Activated naive CD8-positive, alpha-beta T cell treated with anti-CD3 and anti-CD28 coated beads, Interleukin-2, amount 50 U/mL, for 24 hours (primary cell): ENCODE results near the gene ARHGAP8.

Experiments
- ATAC-seq: fragments of 150-1000 bp; cut with Tn5 transposase; one replicate; pipeline ENCODE4 v1.10.0; 2021
- DNase-seq: peaks from one replicate; pipeline ENCODE4 v3.0.0; 2021
- H3K27ac Mint-ChIP-seq: one replicate; pipeline ENCODE4 v1.8.0; 2021; ENCODE audit warnings: mild to moderate bottlenecking, mixed read lengths
- H3K27me3 Mint-ChIP-seq: one replicate; pipeline ENCODE4 v1.8.0; 2021; ENCODE audit warnings: mixed read lengths
- H3K36me3 Mint-ChIP-seq: one replicate; pipeline ENCODE4 v1.8.0; 2021; ENCODE audit warnings: low read depth, mixed read lengths
- H3K4me1 Mint-ChIP-seq: one replicate; pipeline ENCODE4 v1.8.0; 2021; ENCODE audit warnings: mixed read lengths
- H3K4me3 Mint-ChIP-seq: one replicate; pipeline ENCODE4 v1.8.0; 2021; ENCODE audit warnings: mild to moderate bottlenecking, moderate library complexity, mixed read lengths
- H3K9me3 Mint-ChIP-seq: one replicate; pipeline ENCODE4 v1.8.0; 2021; ENCODE audit warnings: mixed read lengths

ARHGAP8 gene

GRCh38 chr22:44718418-44718817 lies 34.0 kb upstream of the ARHGAP8 start:
- Mint-ChIP-seq H3K36me3 (peaks cover 3% of the 10 kb centered on the region), H3K27me3 (no peaks in the 10 kb centered on the region), H3K9me3 (no peaks in the 10 kb centered on the region), H3K27ac (peak overlapping the region; percentile 2), H3K4me1 (peaks cover 11% of the 10 kb centered on the region), H3K4me3 (no peak overlapping the region)
- DNase-seq (no peak), ATAC-seq (peak; percentile 28)

DNA sequence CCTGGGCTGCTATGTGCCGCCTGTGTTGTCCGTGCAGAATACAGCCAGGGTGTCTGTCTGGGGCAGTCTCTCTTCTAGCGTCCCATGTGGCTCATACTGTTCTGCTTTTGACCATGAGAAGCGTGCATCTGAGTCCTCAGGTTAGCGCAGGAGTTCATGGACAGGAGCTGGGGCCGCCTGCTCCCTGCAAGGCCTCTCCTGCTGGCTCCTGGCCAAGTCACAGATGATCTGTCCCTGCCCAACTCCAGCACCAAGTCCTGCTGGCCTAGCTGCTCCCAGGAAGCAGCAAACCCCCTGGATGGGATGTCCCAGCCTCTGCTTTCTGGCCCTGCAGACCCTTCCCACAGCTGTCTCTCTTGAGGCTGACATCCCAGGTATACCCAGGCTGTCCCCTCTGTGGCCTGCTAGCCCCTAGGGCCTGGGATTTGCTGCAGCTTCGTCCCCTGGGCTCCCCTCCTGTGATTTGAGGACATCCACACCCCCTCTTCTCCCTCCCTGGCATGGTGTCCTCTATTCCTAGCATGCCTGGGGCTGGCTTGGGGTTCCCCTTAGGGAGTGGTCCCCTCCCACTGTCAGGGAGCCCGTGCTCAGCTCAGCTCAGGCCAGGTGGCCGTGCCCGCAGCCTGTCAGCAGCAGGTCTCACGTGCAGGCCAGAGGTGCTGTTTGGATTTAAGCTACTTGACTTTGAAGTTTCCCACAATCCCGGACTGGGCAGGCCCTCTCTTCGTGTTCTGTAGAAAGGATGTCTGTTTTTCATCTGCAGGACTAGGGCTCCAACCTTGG lies 32.6 kb upstream of the ARHGAP8 start:
- H3K9me3 Mint-ChIP-seq, result no peaks in the 10 kb centered on the region
- no peak overlapping the region for H3K27ac Mint-ChIP-seq
- H3K4me3 Mint-ChIP-seq, result no peak overlapping the region
- H3K27me3 Mint-ChIP-seq, result no peaks in the 10 kb centered on the region
- ATAC-seq (no peak), DNase-seq (no peak)
- H3K4me1 Mint-ChIP-seq, result peaks cover 11% of the 10 kb centered on the region
- H3K36me3 Mint-ChIP-seq, result peaks cover 3% of the 10 kb centered on the region

DNA sequence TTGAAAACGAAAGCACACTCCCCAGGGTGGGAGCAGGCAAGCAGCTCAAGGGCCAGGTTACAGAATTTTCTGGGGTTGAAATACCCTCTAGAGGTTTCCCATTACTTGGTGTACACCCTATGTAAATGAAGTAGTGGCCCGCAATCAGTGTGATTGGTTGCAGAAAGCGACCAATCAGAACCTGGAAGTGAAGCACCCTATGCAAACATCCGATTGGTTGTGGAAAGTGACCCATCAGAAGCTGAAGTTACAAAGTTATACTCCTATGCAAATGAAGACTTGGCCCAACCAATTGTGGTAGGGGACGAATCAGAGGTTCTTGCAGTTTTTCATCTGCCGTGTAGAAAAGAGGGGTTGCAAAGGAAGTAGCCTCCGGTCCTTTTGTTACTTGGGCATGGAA lies 31.2 kb upstream of the ARHGAP8 start:
- no peak overlapping the region for H3K27ac Mint-ChIP-seq
- no peak overlapping the region for H3K4me3 Mint-ChIP-seq
- no peaks in the 10 kb centered on the region for H3K9me3 Mint-ChIP-seq
- H3K27me3 Mint-ChIP-seq, result no peaks in the 10 kb centered on the region
- H3K36me3 Mint-ChIP-seq, result peaks cover 3% of the 10 kb centered on the region
- peaks cover 11% of the 10 kb centered on the region for H3K4me1 Mint-ChIP-seq
- no peak for DNase-seq
- ATAC-seq, result no peak

DNA sequence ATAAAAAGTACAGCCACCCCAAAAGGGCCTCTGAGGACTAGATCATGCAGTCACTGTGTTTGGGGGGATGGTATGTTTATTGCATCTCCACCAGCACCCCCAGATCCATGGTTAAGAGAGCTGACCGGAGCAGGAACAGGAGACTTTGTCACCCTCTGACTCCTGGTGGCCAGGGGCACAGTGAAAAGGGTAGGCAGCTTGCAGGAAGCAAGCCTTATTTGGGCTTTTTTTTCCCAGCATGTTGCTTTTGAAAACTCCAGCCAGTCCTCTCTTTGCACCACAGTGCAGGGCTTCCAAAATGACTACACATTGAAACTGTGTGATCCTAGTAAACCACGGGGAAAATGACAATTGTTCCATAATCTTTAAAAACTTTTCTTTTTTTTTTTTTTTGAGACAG lies 29.8 kb upstream of the ARHGAP8 start:
- no peak overlapping the region for H3K4me3 Mint-ChIP-seq
- no peaks in the 10 kb centered on the region for H3K9me3 Mint-ChIP-seq
- no peak for ATAC-seq
- no peaks in the 10 kb centered on the region for H3K27me3 Mint-ChIP-seq
- no peak overlapping the region for H3K27ac Mint-ChIP-seq
- DNase-seq, result no peak
- H3K4me1 Mint-ChIP-seq, result peaks cover 9% of the 10 kb centered on the region
- peaks cover 3% of the 10 kb centered on the region for H3K36me3 Mint-ChIP-seq

DNA sequence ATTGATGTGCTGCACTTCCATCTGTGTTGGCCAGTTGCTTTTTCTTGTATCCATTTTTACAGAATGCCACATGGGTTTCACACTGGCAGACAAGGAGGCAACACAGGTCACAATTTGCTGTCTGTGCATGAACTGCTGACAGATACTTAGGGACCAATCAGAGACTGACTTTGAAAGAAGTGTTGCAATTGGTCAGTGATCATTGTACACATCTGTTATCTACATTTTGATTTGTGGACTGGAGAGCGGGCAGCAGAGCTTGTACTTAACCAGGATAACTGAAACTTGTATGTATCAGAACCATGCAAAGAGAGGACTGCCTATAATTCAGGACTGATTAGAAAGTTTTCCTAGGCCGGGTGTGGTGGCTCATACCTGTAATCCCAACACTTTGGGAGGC lies 28.6 kb upstream of the ARHGAP8 start:
- H3K4me3 Mint-ChIP-seq, result no peak overlapping the region
- DNase-seq (no peak), ATAC-seq (no peak)
- H3K4me1 Mint-ChIP-seq, result peaks cover 6% of the 10 kb centered on the region
- no peaks in the 10 kb centered on the region for H3K27me3 Mint-ChIP-seq
- H3K27ac Mint-ChIP-seq, result no peak overlapping the region
- H3K9me3 Mint-ChIP-seq, result no peaks in the 10 kb centered on the region
- peaks cover 2% of the 10 kb centered on the region for H3K36me3 Mint-ChIP-seq

DNA sequence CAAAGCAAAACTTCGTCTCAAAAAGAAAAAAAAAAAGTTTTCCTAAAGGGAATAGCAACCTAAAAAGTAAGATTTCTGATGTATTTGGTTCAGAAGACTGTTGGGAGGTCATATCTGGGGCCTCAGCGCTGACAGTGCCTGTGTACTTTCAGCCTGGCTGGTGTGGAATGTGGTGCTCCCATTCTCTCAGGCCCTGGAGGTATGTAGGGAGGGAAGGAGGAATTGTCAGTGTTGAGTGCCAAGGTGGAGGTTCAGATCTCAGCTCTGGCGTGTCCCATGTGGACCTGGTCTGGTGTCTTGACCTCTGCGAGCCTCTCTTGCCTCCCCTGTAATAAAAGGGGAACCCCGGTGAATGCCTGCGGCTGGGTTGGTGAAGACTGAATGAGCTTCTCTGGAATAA lies 28.0 kb upstream of the ARHGAP8 start:
- no peaks in the 10 kb centered on the region for H3K36me3 Mint-ChIP-seq
- H3K27me3 Mint-ChIP-seq, result no peaks in the 10 kb centered on the region
- H3K4me3 Mint-ChIP-seq, result no peak overlapping the region
- no peaks in the 10 kb centered on the region for H3K9me3 Mint-ChIP-seq
- DNase-seq (no peak), ATAC-seq (no peak)
- no peak overlapping the region for H3K27ac Mint-ChIP-seq
- H3K4me1 Mint-ChIP-seq, result peaks cover 11% of the 10 kb centered on the region

- Mint-ChIP-seq H3K27ac (no peak overlapping the region), H3K27me3 (no peaks in the 10 kb centered on the region), H3K4me3 (no peak overlapping the region), H3K4me1 (peaks cover 11% of the 10 kb centered on the region), H3K9me3 (no peaks in the 10 kb centered on the region), H3K36me3 (no peaks in the 10 kb centered on the region)
- no peak for ATAC-seq
- no peak for DNase-seq
These were observed 27.5 kb upstream of the ARHGAP8 start for GRCh38 chr22:44724859-44725258.

DNA sequence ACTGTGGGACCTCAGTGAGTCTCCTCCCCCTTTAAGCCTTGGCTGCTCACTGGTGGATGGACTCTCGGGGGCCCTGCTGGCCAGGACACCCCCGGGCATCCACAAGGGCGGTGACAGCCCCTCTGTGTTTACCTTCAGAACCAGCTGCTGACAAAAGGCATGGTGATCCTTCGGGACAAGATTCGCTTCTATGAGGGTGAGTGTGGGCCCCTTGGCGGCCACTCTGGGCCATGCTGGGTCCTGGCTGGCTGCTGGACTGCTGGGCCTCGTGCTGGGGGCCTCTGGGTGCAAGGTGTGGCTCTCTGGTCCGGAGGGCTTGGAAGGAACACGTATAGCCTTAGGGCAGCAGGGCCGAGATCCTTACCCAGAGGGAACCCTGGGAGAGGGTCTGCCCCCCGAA lies 25.9 kb upstream of the ARHGAP8 start:
- Mint-ChIP-seq H3K27me3 (no peaks in the 10 kb centered on the region), H3K9me3 (no peaks in the 10 kb centered on the region), H3K4me3 (no peak overlapping the region), H3K27ac (no peak overlapping the region), H3K36me3 (peaks cover 2% of the 10 kb centered on the region), H3K4me1 (peaks cover 11% of the 10 kb centered on the region)
- DNase-seq (no peak), ATAC-seq (no peak)

- DNase-seq, result no peak
- ATAC-seq, result no peak
- peaks cover 9% of the 10 kb centered on the region for H3K4me1 Mint-ChIP-seq
- H3K27me3 Mint-ChIP-seq, result no peaks in the 10 kb centered on the region
- no peak overlapping the region for H3K27ac Mint-ChIP-seq
- no peaks in the 10 kb centered on the region for H3K9me3 Mint-ChIP-seq
- no peak overlapping the region for H3K4me3 Mint-ChIP-seq
- H3K36me3 Mint-ChIP-seq, result peaks cover 2% of the 10 kb centered on the region
These were observed 25.2 kb upstream of the ARHGAP8 start for GRCh38 chr22:44727148-44727547.

DNA sequence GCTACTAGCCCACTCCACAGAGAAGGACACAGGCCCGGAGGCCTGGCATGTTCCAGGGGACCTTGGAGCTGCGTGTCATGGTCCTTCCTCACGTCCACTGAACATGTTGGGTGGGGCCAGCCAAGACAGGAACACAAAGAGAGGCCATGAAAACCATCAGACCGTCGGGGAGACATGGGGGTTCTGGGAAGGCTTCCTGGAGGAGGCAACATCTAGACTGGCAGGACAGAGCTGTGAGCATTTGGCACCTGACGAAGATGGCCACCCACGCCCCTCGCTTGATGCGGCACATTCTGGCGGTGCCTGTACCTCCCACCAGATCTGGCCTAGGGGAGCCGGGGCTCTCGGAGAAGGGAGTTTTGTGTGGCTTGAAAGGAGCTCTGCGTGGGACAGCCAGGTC lies 24.7 kb upstream of the ARHGAP8 start:
- Mint-ChIP-seq H3K9me3 (no peaks in the 10 kb centered on the region), H3K36me3 (peaks cover 7% of the 10 kb centered on the region), H3K27me3 (no peaks in the 10 kb centered on the region), H3K4me3 (no peak overlapping the region), H3K4me1 (peaks cover 9% of the 10 kb centered on the region), H3K27ac (no peak overlapping the region)
- no peak for ATAC-seq
- DNase-seq, result no peak

GRCh38 chr22:44728761-44729324 lies 23.5 kb upstream of the ARHGAP8 start:
- H3K27me3 Mint-ChIP-seq, result no peaks in the 10 kb centered on the region
- DNase-seq (no peak), ATAC-seq (no peak)
- H3K36me3 Mint-ChIP-seq, result peaks cover 8% of the 10 kb centered on the region
- H3K4me1 Mint-ChIP-seq, result peaks cover 9% of the 10 kb centered on the region
- no peaks in the 10 kb centered on the region for H3K9me3 Mint-ChIP-seq
- no peak overlapping the region for H3K27ac Mint-ChIP-seq
- H3K4me3 Mint-ChIP-seq, result no peak overlapping the region

DNA sequence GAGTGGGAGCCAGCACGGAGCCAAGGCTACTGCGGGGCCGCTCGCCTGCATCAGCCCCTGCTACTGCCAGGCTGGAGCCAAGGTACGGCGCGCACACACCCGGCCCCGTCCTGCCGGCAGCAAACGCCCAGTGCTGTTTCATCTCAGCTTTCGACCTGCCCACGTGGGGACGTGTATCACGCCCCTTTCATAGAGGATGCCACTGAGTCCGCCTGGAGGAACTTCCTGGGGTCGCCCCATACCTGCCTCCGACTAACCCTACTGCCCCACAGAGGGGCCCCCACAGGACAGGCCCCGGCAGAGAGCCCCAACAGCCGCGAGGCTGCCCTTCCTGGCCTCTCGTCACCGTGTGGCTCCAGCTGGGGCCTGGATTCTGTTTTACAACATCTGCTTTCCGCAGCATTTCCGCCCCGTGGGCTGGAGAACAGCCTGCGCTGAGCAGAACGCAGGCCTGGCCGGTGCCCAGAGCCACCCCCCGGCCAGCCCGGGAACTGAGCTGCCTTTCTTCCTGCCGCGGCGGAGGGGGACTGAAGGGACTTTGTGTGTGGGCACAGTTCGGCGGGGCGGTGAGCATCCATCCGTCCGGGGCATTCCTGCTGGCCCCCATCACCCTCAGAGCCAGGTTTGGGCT lies 22.9 kb upstream of the ARHGAP8 start:
- Mint-ChIP-seq H3K9me3 (no peaks in the 10 kb centered on the region), H3K27me3 (no peaks in the 10 kb centered on the region), H3K36me3 (peaks cover 8% of the 10 kb centered on the region), H3K4me3 (no peak overlapping the region), H3K4me1 (peaks cover 9% of the 10 kb centered on the region), H3K27ac (no peak overlapping the region)
- DNase-seq (no peak), ATAC-seq (peak; percentile 16)

DNA sequence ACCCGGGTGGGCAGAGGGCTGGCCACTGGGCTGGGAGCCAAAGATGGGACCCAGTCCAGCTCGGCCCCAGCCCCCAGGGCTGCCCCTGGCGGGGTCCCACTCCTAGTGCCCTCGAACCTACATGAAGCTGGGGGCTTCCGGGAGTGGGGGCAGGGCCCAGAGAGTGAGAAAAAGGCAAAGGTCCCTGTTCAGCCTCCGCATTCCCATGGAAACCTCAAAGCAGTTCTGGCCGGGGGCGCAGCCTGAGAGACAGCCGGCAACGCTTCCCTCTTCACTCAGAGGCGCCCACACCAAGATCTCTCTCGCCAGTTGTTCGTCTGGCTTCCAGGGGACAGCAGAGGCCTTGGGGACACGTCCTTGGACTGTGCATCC lies 22.4 kb upstream of the ARHGAP8 start:
- ATAC-seq (no peak), DNase-seq (no peak)
- Mint-ChIP-seq H3K4me3 (no peak overlapping the region), H3K4me1 (peaks cover 9% of the 10 kb centered on the region), H3K27me3 (no peaks in the 10 kb centered on the region), H3K27ac (no peak overlapping the region), H3K36me3 (peaks cover 8% of the 10 kb centered on the region), H3K9me3 (no peaks in the 10 kb centered on the region)

DNA sequence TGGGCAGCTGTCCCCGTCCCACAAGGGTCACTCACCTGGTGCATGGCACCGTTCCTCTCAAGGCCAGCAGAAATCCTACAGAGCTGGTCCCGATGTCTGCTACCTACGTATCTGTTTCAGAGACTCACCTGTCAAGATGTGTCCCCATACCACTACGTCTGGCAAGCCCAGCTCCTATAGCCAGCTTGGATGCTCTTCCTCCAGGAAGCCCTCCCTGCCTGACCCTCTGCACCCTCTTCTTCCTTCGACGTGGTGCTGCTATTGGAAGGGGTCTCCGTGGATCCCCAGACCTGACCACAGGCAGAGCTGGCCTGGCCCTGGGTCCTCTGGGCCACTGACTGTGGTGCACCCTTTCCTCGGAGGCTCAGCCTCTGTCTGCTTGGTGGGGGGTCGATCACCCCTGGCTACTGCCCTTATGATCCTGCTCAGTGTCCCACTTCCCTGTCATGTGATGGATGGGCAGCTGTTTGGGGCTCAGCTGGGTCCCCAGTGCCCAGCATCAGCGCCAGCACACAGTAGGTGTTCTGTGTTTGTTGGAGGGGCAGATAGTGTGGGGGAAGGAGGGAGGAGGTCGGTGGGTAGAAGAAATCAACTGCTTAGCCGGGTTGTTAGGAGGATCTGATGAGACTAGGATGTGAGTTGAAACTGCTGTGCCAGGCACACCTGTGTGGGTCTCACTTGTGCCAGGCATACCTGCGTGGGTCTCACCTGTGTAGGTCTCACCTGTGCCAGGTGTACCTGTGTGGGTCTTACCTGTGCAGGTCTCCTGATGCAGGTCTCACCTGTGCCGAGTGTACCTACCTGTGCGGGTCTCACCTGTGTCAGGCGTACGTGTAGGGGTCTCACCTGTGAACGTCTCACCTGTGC lies 21.7 kb upstream of the ARHGAP8 start:
- no peaks in the 10 kb centered on the region for H3K27me3 Mint-ChIP-seq
- H3K36me3 Mint-ChIP-seq, result peaks cover 8% of the 10 kb centered on the region
- DNase-seq (no peak), ATAC-seq (no peak)
- H3K9me3 Mint-ChIP-seq, result no peaks in the 10 kb centered on the region
- no peak overlapping the region for H3K4me3 Mint-ChIP-seq
- peaks cover 9% of the 10 kb centered on the region for H3K4me1 Mint-ChIP-seq
- no peak overlapping the region for H3K27ac Mint-ChIP-seq
